DMS153 treated with DMSO at 0.1 percent for 48 hours (cell line): Measurements from ENCODE around the gene ZNF134.
A peak's percentile ranks its signal among the peaks of the same experiment; 100 is the strongest.

ENCODE experiments used
- DNase-seq: peaks from one replicate; lab custom pipeline; 2025; ENCODE audit not compliant: unreplicated experiment; lab: John Stamatoyannopoulos, UW

Gene ZNF134

DNA sequence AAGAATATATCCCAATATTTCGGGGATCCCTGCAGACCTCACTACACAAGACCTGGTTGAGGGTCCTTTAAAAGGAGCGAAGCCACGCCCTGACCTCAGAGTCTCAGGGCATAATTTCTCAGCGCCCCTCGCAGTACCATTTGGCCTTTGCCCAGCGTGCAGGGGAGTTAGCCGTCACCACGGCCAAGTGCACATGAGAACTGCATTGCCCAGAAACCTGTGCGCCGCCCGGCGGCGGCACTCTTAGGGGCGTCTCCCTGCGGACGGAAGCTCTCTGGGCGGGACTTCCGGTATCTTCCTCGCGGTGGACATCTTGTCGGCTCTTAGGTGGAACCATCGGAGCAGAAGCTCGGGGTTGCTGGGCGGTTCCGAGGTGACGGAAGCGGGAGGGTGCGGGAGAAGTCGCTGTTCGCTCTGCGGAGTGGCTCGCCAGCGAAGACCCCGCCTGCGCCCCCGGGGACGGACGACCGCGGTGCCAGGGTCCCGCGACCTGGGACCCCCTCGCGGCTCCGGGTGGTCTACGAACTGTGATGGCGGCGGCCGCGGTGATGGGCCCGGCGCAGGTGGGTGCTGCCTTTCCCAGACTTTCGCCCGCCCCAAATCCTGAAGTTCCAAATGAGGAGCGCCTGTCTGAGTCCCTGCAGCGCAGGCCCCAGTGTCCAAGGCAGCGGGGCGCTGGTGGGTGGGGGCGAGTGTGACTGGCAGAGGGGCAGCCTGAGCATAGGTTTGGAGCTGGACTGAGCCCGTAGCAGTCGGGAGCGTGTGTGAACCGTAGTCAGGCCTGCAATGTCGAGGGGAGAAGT is at the start of gene ZNF134:
Gene ZNF134, plus strand, starts transcription at position 302 of the 803 bp plus-strand sequence. CDS start 5,227 bp downstream, outside the sequence.
- DNase-seq = peak; percentile 55

DNA sequence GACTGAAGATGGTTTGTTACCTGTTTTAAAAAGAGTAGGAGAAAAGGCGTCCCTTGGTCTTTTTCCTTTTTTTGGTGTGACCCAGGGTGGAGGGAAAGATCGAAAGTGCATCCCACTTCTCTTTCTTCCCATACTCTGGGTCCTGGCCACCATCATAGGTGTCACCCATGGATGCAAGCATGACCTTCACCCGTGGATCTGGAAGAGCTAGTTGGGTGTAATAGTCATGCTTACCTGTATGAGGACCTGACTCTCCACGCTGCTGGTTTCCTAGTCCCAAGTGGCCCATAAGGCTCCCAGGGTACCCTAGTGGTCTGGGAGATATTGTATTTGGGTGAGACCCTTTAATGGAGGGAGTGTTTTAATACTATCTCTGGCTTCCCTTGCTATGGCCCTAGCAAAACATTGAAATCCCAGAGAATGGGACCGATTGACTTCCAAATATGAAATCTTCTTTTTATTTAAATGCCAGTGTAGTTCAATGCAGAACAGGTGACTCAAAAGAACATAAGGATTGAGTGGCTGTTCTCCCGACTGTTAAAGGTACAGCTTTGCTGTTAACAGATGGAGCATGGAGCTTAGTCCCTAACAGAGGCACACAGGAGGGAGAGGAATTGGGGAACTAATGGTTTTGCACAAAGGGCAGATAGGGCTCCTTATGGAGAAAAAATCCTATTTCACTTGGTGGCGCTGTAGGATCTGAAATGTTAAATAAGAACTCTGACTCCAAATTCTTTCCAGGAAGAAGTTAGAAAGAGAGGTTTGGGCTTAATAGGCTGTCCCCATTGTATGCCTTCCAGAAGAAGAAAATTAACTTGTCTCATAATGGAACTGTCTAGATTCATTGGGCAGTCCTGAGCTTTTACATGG is 47.4 kb upstream of the ZNF134 start:
- no peak for DNase-seq

DNA sequence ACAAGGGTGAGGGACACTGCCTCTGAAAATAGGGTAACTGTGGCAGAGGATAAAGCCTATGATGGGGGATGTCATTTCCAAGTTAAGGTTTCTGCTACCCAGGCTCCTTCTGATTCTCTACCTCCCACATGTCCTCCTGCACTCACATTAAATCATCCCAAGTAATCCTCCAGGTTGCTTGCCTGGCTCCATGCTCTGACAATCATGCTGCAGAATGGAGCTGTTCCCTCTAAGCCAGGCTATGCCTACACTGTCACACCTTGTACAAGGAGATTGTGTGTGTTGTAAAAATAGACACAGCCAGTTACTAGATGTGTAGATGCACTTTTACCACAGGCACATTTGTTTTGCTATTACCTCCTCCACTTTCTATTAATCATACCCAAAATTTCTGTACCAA is 43.3 kb upstream of the ZNF134 start:
- no peak for DNase-seq

DNA sequence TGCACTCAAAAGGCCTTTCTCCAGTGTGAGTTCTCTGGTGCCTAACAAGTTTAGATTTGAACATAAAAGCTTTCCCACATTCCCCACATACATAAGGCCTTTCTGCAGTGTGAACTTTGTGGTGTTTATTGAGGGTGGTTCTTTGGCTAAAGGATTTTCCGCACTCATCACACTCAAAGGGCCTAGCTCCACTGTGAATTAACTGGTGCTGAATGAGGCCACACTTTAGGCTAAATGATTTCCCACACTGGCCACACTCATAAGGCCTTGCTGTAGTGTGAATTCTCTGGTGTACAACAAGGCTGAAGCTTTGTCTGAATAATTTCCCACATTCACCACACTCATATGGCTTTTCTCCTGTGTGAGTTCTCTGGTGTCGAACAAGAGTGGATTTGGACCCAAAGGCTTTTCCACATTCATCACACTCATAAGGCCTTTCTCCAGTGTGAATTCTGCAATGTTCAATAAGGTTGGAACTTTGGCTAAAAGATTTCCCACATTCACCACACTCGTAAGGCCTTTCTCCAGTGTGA is 41.6 kb upstream of the ZNF134 start:
- DNase-seq = no peak

DNA sequence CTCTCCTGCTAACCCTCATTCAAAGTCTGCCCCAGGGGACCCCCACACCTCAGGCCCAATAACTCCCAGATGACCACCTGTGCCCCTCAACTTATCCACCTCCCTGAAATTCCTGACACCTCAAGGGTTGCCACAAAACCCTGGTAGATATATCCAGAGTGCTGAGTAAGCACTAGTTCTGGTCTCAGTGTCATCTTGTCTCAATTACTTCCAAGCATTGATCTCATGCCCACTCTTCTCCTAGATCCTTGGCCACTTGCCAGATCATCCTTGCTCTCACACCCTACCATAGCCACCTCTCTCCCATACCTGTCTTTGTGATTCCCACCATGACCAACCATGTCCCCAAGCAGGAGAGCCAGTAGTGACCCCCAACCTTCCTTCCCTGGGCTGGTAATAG is 37.4 kb upstream of the ZNF134 start:
- DNase-seq = no peak

DNA sequence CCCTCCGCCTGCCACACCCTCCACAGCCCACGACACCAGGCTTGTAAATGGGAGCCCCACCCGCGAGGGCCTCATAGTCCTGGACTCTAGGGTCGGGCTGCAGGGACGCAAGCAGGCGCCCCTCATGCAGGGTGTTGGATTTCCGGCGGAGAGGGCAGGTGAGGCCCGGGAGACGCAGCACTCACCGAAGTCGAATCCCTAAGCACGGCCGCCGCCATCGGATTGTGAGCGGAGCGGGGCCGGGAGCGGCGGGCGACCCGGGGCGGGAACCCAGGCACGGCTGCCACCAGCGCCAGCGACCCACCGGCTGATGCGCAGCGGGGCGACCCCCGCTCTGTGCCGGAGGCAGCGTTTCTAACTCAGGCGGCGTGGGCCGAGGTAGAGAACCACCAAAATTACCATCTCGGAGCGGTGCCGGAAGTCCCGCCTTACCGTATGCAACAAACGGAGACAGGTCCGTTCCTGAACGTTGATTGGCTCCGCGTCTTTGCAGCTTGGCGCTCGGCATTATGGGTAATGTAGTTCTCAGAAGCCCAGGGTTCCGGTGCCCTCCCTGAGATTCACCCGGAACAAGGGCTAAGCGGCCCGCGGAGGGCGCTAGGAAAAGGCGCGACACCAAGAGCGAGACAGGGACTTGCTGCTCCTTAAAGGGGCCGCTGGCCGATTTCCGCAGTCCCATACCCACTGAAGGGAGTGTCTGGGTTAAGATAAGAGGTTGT is 35.4 kb upstream of the ZNF134 start, which contains the start of gene ZNF416:
Gene ZNF416, minus strand, starts transcription at position 425 of the 719 bp plus-strand sequence. Its CDS starts 207 bp downstream, at position 218.
- DNase-seq = peak; percentile 93

DNA sequence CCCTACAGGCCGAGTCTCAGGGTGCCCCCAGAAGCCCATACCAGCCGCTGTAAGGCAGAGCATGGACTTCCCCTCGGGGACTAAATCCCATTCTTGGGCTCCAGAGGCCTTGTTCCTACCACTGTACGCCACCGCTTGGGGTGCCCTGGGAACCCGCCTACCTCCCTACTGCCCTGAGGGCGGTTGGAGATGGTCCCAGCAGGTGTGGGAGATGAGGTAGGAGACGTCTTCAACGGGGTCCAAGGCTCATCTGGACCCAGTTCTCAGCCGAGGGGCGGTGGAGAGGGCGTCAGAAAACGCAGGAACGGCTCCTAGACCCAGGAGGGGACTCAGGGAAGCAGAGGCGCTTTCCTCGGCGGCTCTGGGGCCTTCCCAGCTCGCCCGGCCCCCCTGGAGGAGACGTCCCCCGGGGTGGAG is 30.9 kb upstream of the ZNF134 start:
- DNase-seq = no peak

DNA sequence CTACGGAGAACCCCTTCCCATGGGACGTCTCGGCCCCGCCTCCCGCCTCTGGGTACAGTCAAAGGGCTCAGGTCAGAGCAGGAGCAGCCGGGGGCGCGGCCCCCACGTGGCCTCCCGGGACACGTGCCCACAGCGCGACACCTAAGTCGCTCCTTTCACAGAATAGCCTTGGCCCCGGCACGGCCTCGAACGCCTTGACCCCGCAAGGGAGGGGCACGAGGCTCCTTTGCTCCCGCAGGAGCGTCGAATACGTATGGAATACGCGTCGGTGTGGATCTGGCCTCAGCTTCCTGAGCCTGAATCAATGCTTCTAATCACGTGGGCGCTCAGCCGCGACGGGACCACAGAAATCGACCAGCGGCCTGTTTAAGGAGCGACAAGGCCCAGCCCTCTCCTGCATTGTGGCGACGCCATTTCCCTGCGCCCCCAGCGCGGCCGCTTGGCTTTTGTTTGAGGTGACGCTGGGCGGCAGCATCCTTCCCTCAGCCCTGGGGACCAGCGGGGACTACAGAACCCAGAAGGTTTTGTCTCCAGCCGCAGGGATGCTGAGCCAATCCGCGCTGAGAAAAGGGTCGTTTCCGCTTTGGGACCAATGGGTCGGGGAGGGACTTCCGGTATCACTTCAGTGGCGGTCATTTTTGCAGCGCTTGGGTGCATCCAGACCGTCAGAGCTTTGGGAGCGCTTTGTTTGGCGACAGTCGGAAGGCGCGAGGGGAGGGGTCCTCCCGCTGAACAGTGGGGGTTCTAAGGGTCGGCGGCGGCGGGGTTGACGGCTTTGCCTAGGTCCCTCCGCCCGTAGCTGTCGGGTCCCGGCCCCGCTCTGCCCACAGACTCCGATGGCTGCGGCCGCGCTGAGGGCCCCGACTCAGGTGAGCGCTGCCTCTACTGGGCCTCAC is 30.3 kb upstream of the ZNF134 start, which contains the start of gene ZIK1:
Gene ZIK1, plus strand, starts transcription at position 625 of the 896 bp plus-strand sequence. Its CDS starts 212 bp downstream, at position 837.
- DNase-seq = peak; percentile 46

DNA sequence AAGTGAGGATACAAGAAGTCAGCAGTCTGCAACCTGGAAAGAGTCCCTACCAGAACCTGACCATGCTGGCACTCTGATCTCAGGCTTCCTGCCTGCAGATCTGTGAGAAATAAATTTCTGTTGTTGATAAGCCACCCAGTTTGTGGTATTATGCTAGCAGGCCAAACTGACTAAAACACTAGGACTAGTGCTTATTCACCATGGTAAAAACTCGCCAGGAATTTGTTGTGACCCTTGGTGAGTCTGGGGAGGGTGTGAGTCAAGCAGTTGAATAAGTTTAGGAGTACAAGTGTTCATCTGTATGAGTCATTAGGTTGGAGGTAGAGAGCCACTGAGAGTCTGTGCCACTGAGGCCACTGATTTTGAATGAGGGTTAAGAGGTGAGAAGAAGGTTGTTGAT is 26.5 kb upstream of the ZNF134 start:
- DNase-seq = no peak

DNA sequence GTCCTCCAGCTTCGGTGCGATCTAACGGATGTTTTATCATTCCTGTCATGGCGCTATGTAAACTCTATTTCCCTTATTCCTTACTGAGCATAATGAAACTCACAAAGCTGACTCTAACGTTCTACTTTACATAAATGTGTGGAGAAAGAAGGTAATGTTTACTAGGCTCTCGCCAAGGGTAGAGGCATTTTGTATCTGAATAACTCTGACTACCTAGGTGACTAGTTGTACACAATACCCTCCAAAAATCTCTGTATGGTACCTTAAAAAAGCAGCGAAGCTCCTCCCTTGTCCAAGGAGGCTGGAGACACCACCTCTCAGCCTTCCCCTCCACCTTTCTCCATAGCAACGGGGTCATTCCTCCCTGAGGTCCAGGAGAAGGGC is 14.7 kb upstream of the ZNF134 start:
- DNase-seq = no peak

DNA sequence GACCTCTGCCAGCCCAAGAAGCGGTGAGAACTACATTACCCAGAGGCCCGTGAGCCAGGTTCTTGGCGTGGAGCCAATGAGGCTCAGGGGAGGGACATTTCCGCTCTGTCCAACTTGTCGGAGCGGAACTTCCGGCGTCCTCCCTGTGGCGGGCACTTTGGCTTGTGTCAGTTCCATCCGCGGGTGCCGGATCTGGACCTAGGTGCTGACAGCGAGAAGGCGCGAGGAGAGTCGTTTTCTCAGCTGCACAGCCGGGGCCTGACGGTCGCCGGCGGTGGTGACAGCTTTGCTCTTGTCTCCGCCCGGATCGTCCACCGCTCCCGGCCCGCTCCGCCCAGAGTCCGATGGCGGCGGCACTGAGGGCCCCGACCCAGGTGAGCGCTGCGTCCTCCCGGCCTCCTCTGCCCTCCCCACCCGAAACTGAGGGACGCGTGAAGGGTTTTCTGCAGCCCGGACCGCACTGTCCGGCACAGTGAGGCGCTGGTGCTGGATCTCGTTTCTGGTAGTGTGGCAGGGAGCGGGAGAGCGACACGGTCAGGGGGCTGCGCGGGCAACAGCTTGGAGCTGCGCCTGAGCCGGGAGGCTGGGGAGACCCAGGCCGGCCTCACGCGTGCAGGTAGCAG is 14.2 kb upstream of the ZNF134 start, which contains the start of gene ZNF530:
Gene ZNF530, plus strand, starts transcription at position 125 of the 623 bp plus-strand sequence. CDS start 4,461 bp downstream, outside the sequence.
- peak; percentile 86 for DNase-seq

DNA sequence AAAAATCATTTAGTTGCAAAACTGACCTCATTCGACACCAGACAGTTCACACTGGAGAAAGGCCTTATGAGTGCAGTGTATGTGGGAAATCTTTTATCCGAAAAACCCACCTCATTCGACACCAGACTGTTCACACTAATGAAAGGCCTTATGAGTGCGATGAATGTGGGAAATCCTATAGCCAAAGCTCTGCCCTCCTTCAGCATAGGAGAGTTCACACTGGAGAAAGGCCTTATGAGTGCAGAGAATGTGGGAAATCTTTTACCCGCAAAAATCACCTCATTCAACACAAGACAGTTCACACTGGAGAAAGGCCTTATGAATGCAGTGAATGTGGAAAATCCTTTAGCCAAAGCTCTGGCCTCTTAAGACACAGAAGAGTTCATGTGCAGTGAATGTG is 7.1 kb upstream of the ZNF134 start:
- no peak for DNase-seq

DNA sequence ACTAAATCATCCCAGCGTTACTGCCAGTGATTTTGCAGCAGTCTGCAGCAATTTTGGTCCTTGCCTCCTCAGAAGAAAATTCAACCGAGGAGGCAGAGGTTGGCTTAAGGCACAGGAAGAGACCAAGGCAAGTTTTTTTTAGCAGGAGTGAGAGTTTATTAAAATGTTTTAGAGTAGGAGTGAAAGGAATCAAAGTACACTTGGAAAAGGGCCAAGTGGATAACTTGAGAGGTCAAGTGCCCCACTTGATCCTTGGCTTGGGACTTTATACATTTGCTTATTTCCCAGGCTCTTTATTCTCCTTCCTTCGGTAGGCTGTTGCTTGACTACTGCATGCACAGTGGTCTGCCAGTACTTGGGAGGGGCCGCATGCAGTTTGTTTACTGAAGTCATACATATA is 2.9 kb upstream of the ZNF134 start:
- DNase-seq = no peak

DNA sequence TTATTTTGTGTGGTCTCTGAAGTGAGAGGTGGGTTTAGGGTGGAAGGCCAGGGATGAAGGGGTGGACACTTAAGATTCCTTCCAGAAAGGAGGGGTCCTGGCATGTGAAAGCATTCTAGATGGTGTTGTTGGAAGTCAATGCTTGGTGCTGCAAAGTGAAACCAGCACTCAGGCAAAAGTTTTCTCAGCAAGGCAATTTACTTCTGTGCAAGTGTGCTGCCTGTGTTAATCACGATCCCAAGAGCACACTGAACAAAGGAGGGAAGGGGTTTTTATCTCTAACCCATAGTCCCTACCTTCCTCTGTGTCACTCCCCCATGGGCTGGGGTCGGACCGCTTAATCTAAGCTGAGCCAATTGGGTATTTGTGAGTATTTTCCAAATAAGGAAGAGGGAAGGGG is 1.3 kb downstream of the ZNF134 start:
- no peak for DNase-seq

DNA sequence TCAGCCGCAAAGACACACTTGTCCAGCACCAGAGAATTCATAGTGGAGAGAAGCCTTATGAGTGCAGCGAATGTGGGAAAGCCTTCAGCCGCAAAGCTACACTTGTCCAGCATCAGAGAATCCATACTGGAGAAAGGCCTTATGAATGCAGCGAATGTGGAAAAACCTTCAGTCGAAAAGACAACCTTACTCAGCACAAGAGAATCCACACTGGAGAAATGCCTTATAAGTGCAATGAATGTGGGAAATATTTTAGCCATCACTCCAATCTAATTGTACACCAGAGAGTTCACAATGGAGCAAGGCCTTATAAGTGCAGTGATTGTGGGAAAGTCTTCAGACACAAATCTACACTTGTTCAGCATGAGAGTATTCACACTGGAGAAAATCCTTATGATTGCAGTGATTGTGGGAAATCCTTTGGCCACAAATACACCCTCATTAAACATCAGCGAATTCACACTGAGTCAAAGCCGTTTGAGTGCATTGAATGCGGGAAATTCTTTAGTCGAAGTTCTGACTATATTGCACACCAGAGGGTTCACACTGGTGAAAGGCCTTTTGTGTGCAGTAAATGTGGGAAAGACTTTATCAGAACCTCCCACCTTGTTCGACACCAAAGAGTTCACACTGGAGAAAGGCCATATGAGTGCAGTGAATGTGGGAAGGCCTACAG is 6.8 kb downstream of the ZNF134 start:
- DNase-seq = no peak

DNA sequence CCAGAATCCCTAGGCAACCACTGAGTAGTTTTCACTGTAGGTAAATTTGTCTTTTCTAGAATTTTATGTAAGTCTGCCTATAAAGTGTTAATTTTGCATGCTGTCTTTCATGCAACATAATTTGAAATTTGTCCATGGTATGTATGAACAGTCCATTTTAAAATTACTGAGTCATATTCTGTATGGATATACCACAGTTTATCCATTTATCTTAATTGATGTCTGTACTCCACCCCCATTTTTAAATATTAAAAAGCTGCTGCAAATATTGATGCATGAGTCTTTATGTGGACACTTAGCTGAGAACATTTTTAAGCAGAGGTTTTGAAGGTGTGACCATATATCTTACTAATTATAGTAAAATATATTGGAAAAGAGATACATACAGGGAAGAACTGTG is 9.0 kb downstream of the ZNF134 start:
- DNase-seq = no peak

DNA sequence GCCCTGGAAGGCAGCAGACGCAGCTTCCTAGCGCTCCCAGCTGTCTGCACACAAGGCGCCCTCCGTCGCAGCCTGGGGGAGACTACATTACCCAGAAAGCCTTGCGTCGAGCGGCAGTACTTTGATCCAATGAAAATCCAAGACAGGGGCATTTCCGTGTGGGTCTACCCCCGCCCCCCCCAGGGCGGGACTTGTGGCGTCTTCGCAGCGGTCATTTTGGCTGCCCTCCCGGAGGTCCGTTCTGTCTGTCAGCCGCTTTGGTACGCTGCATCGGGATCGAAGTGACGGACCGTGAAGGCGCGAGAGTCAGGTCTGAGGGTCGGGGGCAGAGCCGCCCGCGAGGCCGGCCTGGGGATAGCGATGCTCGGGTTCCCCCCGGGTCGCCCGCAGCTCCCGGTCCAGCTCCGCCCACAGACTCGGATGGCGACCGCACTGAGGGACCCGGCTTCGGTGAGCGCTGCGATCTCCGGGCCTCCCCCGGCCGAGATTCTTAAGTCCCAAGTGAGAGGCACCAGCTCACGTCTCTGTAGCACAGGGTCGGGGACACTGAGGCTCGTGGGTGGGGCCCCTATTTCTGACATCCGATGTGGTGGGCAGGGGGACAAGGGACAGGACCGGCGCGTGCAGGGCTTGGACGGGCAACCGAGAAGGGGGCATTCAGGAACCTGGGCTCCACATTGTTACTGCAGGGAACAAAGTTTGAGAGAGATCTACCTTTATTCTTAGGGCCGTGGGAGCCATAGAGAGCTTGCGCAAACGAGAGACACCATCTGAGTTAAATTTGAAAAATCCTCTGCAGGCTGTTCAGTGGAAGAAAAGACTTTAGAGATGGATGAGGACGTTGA is 19.2 kb downstream of the ZNF134 start, which contains the start of gene ZNF211:
Gene ZNF211, plus strand, starts transcription at position 182 of the 845 bp plus-strand sequence. Its CDS starts 179 bp downstream, at position 361.
- DNase-seq = peak; percentile 86

DNA sequence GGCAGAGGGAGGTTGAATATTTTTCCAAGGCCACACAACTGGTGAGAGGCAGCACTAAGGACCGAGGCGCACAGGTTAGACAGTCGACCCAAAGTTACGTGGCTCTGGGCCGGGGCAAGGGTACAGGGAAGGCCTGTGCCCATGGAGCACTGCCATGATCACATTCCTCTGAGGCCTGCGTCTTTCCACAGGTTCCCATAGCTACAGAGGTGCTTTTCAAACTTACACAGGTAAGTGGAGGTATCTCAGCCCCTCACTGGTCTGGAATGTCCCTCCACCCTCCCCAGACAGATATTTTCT is 19.7 kb downstream of the ZNF134 start:
- no peak for DNase-seq
